LNCaP clone FGC (cell line): ENCODE measurements around the gene ANKFN1.

Experiments used
- DNase-seq: peaks from one replicate; pipeline ENCODE4 v3.0.0-alpha.2; 2011; ENCODE audit warnings: low read depth
- H3K4me3 ChIP-seq: 2 replicates; pipeline ENCODE4 v1.5.1; 2011; ENCODE audit warnings: mild to moderate bottlenecking, low read depth, low read length, control low read depth
- TF ChIP-seq, protein P1 (sequence below): IDR thresholded peaks from 2 replicates; pipeline ENCODE4 v1.5.1; 2012; ENCODE audit warnings: mild to moderate bottlenecking; ENCODE audit not compliant: control insufficient read depth, insufficient read depth; ENCODE audit errors: extremely low read depth

Gene ANKFN1

GRCh38 chr17:56521414-56522141, 368.3 kb downstream of the ANKFN1 start:
- H3K4me3 ChIP-seq: no peak overlapping the region
- no peak for DNase-seq
- TF ChIP-seq, protein P1, sequence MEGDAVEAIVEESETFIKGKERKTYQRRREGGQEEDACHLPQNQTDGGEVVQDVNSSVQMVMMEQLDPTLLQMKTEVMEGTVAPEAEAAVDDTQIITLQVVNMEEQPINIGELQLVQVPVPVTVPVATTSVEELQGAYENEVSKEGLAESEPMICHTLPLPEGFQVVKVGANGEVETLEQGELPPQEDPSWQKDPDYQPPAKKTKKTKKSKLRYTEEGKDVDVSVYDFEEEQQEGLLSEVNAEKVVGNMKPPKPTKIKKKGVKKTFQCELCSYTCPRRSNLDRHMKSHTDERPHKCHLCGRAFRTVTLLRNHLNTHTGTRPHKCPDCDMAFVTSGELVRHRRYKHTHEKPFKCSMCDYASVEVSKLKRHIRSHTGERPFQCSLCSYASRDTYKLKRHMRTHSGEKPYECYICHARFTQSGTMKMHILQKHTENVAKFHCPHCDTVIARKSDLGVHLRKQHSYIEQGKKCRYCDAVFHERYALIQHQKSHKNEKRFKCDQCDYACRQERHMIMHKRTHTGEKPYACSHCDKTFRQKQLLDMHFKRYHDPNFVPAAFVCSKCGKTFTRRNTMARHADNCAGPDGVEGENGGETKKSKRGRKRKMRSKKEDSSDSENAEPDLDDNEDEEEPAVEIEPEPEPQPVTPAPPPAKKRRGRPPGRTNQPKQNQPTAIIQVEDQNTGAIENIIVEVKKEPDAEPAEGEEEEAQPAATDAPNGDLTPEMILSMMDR: no peak

GRCh38 chr17:56523042-56523441, 369.8 kb downstream of the ANKFN1 start:
- DNase-seq: no peak
- TF ChIP-seq, protein P1: no peak
- H3K4me3 ChIP-seq: no peak overlapping the region

DNA sequence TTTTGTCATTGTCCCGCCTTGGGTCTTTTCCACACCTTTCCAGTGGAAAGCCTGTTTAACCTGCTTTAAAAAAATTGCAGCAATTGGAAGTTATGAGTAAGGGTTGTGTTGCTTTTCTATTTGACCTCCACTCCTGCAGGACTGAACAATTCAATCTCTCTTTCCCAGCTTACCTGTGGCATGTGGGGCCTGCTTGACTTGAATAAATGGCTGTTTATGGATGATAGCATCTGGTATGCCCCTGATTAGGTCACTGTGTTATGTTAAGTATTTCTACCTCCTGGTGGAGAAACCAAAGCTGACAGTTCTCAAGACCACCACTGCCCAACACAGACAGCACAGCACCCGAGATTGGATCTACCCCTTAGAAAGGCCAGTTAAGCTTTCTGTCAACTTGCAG, 375.4 kb downstream of the ANKFN1 start:
- TF ChIP-seq, protein P1: no peak
- H3K4me3 ChIP-seq: no peak overlapping the region

GRCh38 chr17:56532926-56533325, 379.7 kb downstream of the ANKFN1 start:
- H3K4me3 ChIP-seq: no peak overlapping the region
- DNase-seq: no peak
- TF ChIP-seq, protein P1: no peak

More for the DNA sequence above, 375.4 kb downstream of the ANKFN1 start:
- DNase-seq: no peak

DNA sequence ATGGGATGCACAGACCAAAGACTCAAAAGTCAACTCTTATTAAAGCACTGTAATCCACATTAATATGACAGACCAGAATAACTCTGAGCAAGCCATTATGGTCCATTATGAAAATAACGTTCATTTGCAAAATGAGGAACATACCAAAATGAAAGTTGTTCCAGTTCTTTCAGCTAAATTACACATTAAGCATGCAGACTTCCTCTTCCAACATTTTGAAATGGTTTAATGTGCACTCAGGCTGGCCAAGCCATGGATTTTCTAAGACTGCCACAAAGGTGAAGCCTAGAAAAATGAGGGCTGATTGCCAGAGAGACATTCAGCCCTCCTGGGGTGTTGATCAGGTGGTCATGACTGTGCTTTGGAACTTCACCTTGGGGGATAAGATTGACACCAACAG, 383.5 kb downstream of the ANKFN1 start:
- TF ChIP-seq, protein P1: no peak
- DNase-seq: no peak
- H3K4me3 ChIP-seq: no peak overlapping the region

DNA sequence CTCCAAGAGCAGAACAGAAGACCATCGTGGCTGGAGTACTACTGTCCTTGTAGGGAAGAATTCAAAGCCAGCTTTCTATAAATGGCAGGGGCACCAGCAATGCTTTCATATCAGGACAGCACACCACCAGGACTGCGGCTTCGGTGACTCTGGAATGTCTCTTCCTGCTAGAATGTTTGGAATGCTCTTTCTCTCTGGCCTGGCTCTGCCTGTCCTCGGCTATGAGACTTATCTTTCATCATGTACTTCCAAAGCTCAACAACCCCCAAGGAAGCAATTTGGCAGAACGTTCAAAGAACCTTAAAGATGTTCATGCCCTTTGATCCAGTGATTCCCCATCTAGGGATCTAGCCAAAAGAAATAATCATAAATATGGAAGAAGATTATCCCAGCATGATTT, 387.6 kb downstream of the ANKFN1 start:
- TF ChIP-seq, protein P1: no peak
- DNase-seq: no peak
- no peak overlapping the region for H3K4me3 ChIP-seq

GRCh38 chr17:56543280-56543679, 390.0 kb downstream of the ANKFN1 start:
- H3K4me3 ChIP-seq: no peak overlapping the region
- TF ChIP-seq, protein P1: no peak
- DNase-seq: no peak
